Sciatic nerve (tissue), 2 donors: ENCODE data around the gene OR2A12. TPM values are rescaled to one million over a fixed set of nuclear protein-coding genes. Genes with fewer than 3 reads are reported as not detected.
"Not testable (repeated sequence)": the region's sequence is repeated elsewhere in the genome, so short reads cannot be mapped to it uniquely, and the experiment has no call there.

Experiments
- ATAC-seq: fragments of 200-7000 bp; cut with Tn5 transposase; one replicate; pipeline ENCODE4 v1.9.1; 2020; ENCODE audit warnings: mild to moderate bottlenecking, moderate library complexity
- DNase-seq: peaks from one replicate; pipeline ENCODE4 v3.0.0-alpha.2; 2020; ENCODE audit warnings: low spot score
- intact Hi-C: fragments of 100-400 bp; cut with DNase I; formaldehyde crosslinking; loops from one replicate; pipeline ENCODE4 v1.14.2; 2022
- total RNA-seq: library from RNA; stranded (reverse); fragmentation: NEBNext Ultra II Directional; extraction: Animal tissue kit (Norgen Biotek cat#: 25700); gene quantifications from one replicate; pipeline ENCODE4 v1.2.1, GENCODE V29; 2021
- donor health status: DM: no; HTN: no; CAD: no.
- donor health status: DM: no; HTN: no; CAD: no.

The OR2A12 gene
- not detected for total RNA-seq

- intact Hi-C loops: no loop called here
- ATAC-seq: no peak
- DNase-seq: no peak
Observed at GRCh38 chr7:144085978-144086377, at the start of gene OR2A12. Gene OR2A12, plus strand, starts transcription at chr7:144086278. Its CDS starts 8,830 bp downstream, at chr7:144095108.

- DNase-seq: no peak
- ATAC-seq: peak; percentile 70
- intact Hi-C loops: no loop called here
Observed at GRCh38 chr7:144036302-144036885, 49.7 kb upstream of the OR2A12 start.

GRCh38 chr7:144037414-144038035 is 48.6 kb upstream of the OR2A12 start:
- DNase-seq: no peak
- intact Hi-C loops: no loop called here

GRCh38 chr7:144038887-144039286 is 47.2 kb upstream of the OR2A12 start:
- ATAC-seq: no peak
- intact Hi-C loops: no loop called here
- DNase-seq: no peak

More at GRCh38 chr7:144037414-144038035, 48.6 kb upstream of the OR2A12 start:
- peak; percentile 74 for ATAC-seq

- intact Hi-C loops: no loop called here
- ATAC-seq (no peak), DNase-seq (no peak)
Observed at GRCh38 chr7:144048648-144049047, 37.4 kb upstream of the OR2A12 start, which contains the start of gene OR2A5. Gene OR2A5, plus strand, starts transcription at chr7:144048948. Its CDS starts 1,454 bp downstream, at chr7:144050402.

- ATAC-seq (no peak), DNase-seq (no peak)
- intact Hi-C loops: no loop called here
Observed at GRCh38 chr7:144049491-144049890, 36.6 kb upstream of the OR2A12 start.

- no peak for ATAC-seq
Observed at GRCh38 chr7:144050093-144050492, 36.0 kb upstream of the OR2A12 start.

GRCh38 chr7:144050884-144051283 is 35.2 kb upstream of the OR2A12 start:
- DNase-seq, intact Hi-C loops, ATAC-seq: not testable (repeated sequence)

More at GRCh38 chr7:144050093-144050492, 36.0 kb upstream of the OR2A12 start:
- DNase-seq: no peak
- intact Hi-C loops: no loop called here

- ATAC-seq (no peak), DNase-seq (no peak)
- intact Hi-C loops: no loop called here
Observed at GRCh38 chr7:144057954-144058353, 28.1 kb upstream of the OR2A12 start.

GRCh38 chr7:144063710-144064109 is 22.4 kb upstream of the OR2A12 start:
- intact Hi-C loops: no loop called here
- ATAC-seq: no peak
- DNase-seq: no peak

- DNase-seq (no peak), ATAC-seq (no peak)
- intact Hi-C loops: no loop called here
Observed at GRCh38 chr7:144069511-144069910, 16.6 kb upstream of the OR2A12 start, which contains the start of gene OR2A25. Gene OR2A25, plus strand, starts transcription at chr7:144069811. Its CDS starts 4,409 bp downstream, at chr7:144074220.

- no peak for ATAC-seq
- no peak for DNase-seq
- intact Hi-C loops: no loop called here
Observed at GRCh38 chr7:144069953-144070352, 16.1 kb upstream of the OR2A12 start.

GRCh38 chr7:144074374-144074773 is 11.7 kb upstream of the OR2A12 start:
- intact Hi-C loops: no loop called here
- DNase-seq (no peak), ATAC-seq (no peak)

- intact Hi-C loops: no loop called here
- DNase-seq (no peak), ATAC-seq (no peak)
Observed at GRCh38 chr7:144086730-144087129, 652 bp downstream of the OR2A12 start.

- intact Hi-C loops: no loop called here
- ATAC-seq: no peak
- DNase-seq: no peak
Observed at GRCh38 chr7:144087230-144087629, 1.2 kb downstream of the OR2A12 start.

GRCh38 chr7:144090667-144091066 is 4.6 kb downstream of the OR2A12 start:
- DNase-seq (no peak), ATAC-seq (no peak)
- intact Hi-C loops: no loop called here

GRCh38 chr7:144098776-144099175 is 12.7 kb downstream of the OR2A12 start:
- no peak for DNase-seq
- intact Hi-C loops: no loop called here
- ATAC-seq: no peak

- ATAC-seq (no peak), DNase-seq (no peak)
- intact Hi-C loops: no loop called here
Observed at GRCh38 chr7:144100607-144101006, 14.5 kb downstream of the OR2A12 start.

- DNase-seq (no peak), ATAC-seq (no peak)
- intact Hi-C loops: no loop called here
Observed at GRCh38 chr7:144102041-144102440, 16.0 kb downstream of the OR2A12 start.

- no peak for DNase-seq
- no peak for ATAC-seq
- intact Hi-C loops: no loop called here
Observed at GRCh38 chr7:144105211-144105610, 19.1 kb downstream of the OR2A12 start.

- ATAC-seq: no peak
- intact Hi-C loops: no loop called here
Observed at GRCh38 chr7:144109283-144109682, 23.2 kb downstream of the OR2A12 start, which contains the start of gene OR2A2. Gene OR2A2, plus strand, starts transcription at chr7:144109583. Its CDS starts 0 bp downstream, at chr7:144109583.

More at GRCh38 chr7:144109283-144109682, 23.2 kb downstream of the OR2A12 start, which contains the start of gene OR2A2:
- no peak for DNase-seq
